Suprapubic skin (tissue), 4 donors: ENCODE results near the gene TCF7L2. TPM values are rescaled to one million over a fixed set of nuclear protein-coding genes. Genes with fewer than 3 reads are reported as not detected.

Experiments used
- DNase-seq, 2 donors: peaks; one replicate each; pipeline ENCODE4 v3.0.0-alpha.2; 2019; ENCODE audit warnings: low spot score in 2 of 2
- H3K27ac ChIP-seq: fragments of 200-600 bp; sonication (generic); one replicate; pipeline ENCODE4 v1.5.1; 2019
- H3K27me3 ChIP-seq: fragments of 200-600 bp; sonication (generic); one replicate; pipeline ENCODE4 v1.5.1; 2019
- H3K36me3 ChIP-seq: fragments of 200-600 bp; sonication (generic); one replicate; pipeline ENCODE4 v1.5.1; 2019
- H3K4me1 ChIP-seq: fragments of 200-600 bp; sonication (generic); one replicate; pipeline ENCODE4 v1.5.1; 2019
- H3K4me3 ChIP-seq: fragments of 200-600 bp; sonication (generic); one replicate; pipeline ENCODE4 v1.5.1; 2019; ENCODE audit warnings: mild to moderate bottlenecking
- H3K9me3 ChIP-seq: fragments of 200-600 bp; sonication (generic); one replicate; pipeline ENCODE4 v1.5.1; 2019
- EP300 ChIP-seq: sonication (generic); formaldehyde crosslinking; IDR thresholded peaks from one replicate; pipeline ENCODE4 v1.6.1; 2017; ENCODE audit warnings: antibody characterized with exemption
- POLR2A ChIP-seq, 2 donors: fragments of 450-650 bp; IDR thresholded peaks; one replicate each; pipeline ENCODE4 v1.6.1; 2017; ENCODE audit warnings: antibody characterized with exemption in 2 of 2, mild to moderate bottlenecking in 2 of 2, moderate library complexity in 2 of 2
- POLR2AphosphoS5 ChIP-seq, 3 donors: sonication (generic); formaldehyde crosslinking; IDR thresholded peaks; one replicate each; pipeline ENCODE4 v1.6.1; 2017; ENCODE audit warnings: antibody characterized with exemption in 3 of 3
- WGBS: methylation state at CpG from one replicate; pipeline ENCODE4 v1.1.5; 2018; 5-methylcytosine and 5-hydroxymethylcytosine counted together
- total RNA-seq, 4 donors: library from RNA; depleted of rRNA; stranded (reverse); fragments of >200 nt; gene quantifications; one replicate each; pipeline ENCODE4 v1.1.0, GENCODE V29; 2016
- TF ChIP-seq, protein P1 (sequence below), 2 donors: fragments of 200-600 bp in 1 of 2; fragments of 450-650 bp in 1 of 2; sonication (generic) in 1 of 2; IDR thresholded peaks; one replicate each; pipeline ENCODE4 v1.5.1; 2016 to 2019; ENCODE audit warnings: antibody characterized with exemption in 2 of 2, mild to moderate bottlenecking in 1 of 2, moderate library complexity in 1 of 2

TCF7L2 gene
- total RNA-seq, 4 donors from 2014 or later, result 9.9 to 23.3 (median 15.2) TPM

DNA sequence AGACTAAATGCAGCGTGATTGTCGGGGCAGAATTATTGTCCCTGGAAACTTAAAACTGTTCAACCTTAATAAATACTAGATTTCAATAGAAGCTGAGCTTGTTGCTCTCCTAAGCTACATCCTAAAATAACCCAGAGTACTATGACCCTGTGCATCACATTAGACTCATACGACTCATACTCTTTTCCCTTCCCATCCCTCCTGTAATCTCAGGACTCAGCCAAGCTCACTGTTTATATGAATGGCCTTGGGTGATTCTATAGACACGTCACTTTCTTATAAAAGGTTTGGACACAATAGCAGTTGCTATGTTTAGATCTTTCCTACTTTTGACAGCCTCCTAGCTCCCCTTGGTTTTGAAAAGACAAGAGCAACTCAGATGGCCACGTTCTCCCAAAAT, 17.2 kb downstream of the TCF7L2 start:
- peaks cover 18% of the 10 kb centered on the region for H3K36me3 ChIP-seq
- 78% methylated on average over 5 of the region's 5 CpGs for WGBS
- DNase-seq, result no peak
- H3K4me1 ChIP-seq, result peaks cover 42% of the 10 kb centered on the region
- TF ChIP-seq POLR2AphosphoS5 (IDR thresholded peaks at IDR 0.05) (no peak), POLR2A (IDR thresholded peaks at IDR 0.05) (no peak), EP300 (no peak)
- TF ChIP-seq, protein P1, sequence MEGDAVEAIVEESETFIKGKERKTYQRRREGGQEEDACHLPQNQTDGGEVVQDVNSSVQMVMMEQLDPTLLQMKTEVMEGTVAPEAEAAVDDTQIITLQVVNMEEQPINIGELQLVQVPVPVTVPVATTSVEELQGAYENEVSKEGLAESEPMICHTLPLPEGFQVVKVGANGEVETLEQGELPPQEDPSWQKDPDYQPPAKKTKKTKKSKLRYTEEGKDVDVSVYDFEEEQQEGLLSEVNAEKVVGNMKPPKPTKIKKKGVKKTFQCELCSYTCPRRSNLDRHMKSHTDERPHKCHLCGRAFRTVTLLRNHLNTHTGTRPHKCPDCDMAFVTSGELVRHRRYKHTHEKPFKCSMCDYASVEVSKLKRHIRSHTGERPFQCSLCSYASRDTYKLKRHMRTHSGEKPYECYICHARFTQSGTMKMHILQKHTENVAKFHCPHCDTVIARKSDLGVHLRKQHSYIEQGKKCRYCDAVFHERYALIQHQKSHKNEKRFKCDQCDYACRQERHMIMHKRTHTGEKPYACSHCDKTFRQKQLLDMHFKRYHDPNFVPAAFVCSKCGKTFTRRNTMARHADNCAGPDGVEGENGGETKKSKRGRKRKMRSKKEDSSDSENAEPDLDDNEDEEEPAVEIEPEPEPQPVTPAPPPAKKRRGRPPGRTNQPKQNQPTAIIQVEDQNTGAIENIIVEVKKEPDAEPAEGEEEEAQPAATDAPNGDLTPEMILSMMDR (IDR thresholded peaks at IDR 0.05), result no peak
- H3K27ac ChIP-seq, result no peak overlapping the region
- H3K4me3 ChIP-seq, result no peak overlapping the region
- H3K9me3 ChIP-seq, result no peaks in the 10 kb centered on the region
- H3K27me3 ChIP-seq, result no peaks in the 10 kb centered on the region

DNA sequence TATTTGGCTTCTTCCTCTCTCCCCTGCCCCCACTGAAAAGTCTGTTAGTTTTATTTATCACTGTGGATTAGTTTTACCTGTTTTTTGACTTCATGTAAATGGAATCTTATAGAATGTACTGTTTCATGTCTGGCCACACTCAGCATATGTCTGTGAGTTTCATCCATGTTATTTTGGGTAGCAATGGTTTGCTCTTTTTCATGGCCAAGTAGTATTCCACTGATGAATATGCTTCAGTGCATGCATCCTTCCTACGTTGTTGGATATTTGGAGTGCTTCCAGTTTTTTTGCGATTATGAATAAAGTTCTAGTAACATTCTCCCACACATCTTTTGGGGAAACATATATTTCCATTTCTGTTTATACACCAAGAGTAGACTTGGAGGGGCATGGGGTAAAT, 19.1 kb downstream of the TCF7L2 start:
- Histone ChIP-seq H3K36me3 (peaks cover 29% of the 10 kb centered on the region), H3K4me1 (peaks cover 35% of the 10 kb centered on the region), H3K4me3 (no peak overlapping the region), H3K27ac (no peak overlapping the region), H3K27me3 (no peaks in the 10 kb centered on the region), H3K9me3 (no peaks in the 10 kb centered on the region)
- 77% methylated on average over 2 of the region's 2 CpGs for WGBS
- DNase-seq, result no peak
- TF ChIP-seq EP300 (no peak), POLR2A (IDR thresholded peaks at IDR 0.05) (no peak), POLR2AphosphoS5 (IDR thresholded peaks at IDR 0.05) (no peak)
- TF ChIP-seq, protein P1 (IDR thresholded peaks at IDR 0.05), result no peak

DNA sequence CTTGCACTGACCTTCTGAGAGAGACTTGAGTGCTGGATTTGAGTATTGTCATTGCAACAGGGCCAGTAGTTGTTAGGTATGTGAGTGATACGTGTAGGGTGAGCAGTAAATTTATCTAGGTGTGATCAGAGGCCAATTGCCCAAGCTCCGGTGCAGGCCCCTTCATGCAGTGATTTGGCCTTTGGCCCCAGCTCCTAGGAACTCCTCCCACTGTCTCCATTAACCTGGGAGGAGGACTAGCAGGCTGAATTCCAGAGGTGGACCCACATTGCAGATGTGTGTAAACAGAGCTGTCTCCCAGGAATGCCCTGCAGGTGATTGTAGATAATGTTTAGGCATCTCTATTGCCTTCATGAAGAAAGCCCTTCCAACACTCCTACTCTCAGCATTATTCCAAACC, 19.5 kb downstream of the TCF7L2 start:
- TF ChIP-seq EP300 (no peak), POLR2AphosphoS5 (IDR thresholded peaks at IDR 0.05) (no peak), POLR2A (IDR thresholded peaks at IDR 0.05) (no peak)
- TF ChIP-seq, protein P1 (IDR thresholded peaks at IDR 0.05), result no peak
- peaks cover 33% of the 10 kb centered on the region for H3K36me3 ChIP-seq
- H3K9me3 ChIP-seq, result no peaks in the 10 kb centered on the region
- H3K4me3 ChIP-seq, result no peak overlapping the region
- H3K4me1 ChIP-seq, result peaks cover 31% of the 10 kb centered on the region
- no peak overlapping the region for H3K27ac ChIP-seq
- WGBS, result 45% methylated on average over 2 of the region's 2 CpGs
- H3K27me3 ChIP-seq, result no peaks in the 10 kb centered on the region
- DNase-seq, result no peak

DNA sequence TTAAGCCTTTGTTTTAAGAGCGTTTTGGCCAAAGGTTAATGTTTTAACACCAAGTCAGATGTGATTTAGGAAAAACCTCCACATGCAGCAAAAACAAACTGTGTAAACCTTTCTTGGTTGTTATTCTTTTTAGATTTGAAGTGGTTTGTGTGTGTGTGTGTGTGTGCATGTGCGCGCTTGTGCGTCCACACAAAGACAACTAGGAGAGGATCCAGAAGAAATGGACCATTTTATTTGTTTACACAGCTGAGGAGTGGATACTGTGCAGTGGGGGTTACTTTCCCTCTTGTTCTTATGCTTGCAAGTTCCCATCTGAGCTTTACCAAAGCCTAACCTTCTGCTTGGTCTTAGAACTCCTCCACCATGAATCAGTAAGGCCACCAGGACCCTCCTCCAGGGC, 20.0 kb downstream of the TCF7L2 start:
- no peak for TF ChIP-seq POLR2A (IDR thresholded peaks at IDR 0.05)
- TF ChIP-seq, protein P1 (IDR thresholded peaks at IDR 0.05), result no peak
- no peak for TF ChIP-seq EP300
- TF ChIP-seq POLR2AphosphoS5 (IDR thresholded peaks at IDR 0.05), result no peak
- peaks cover 34% of the 10 kb centered on the region for H3K36me3 ChIP-seq

DNA sequence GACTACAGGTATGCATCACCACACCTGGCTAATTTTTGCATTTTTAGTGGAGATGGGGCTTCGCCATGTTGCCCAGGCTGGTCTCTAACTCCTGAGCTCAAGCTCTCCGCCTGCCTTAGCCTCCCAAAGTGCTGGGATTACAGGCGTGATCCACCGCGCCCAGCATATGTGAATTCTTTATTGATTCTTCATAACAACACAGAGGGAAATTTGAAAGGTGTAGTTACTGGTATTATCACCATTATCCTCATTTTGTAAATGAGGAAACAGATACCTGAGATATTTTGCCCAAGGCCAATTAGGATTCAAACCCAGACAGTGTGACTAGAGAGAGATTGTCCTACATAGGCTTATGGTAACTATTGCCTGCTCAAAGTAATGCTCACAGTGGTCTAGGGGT, 22.6 kb downstream of the TCF7L2 start:
- peaks cover 35% of the 10 kb centered on the region for H3K36me3 ChIP-seq
- TF ChIP-seq, protein P1 (IDR thresholded peaks at IDR 0.05), result no peak
- TF ChIP-seq EP300 (no peak), POLR2AphosphoS5 (IDR thresholded peaks at IDR 0.05) (no peak), POLR2A (IDR thresholded peaks at IDR 0.05) (no peak)
- WGBS, result 98% methylated on average over 5 of the region's 5 CpGs

More for the DNA sequence above, 20.0 kb downstream of the TCF7L2 start:
- Histone ChIP-seq H3K9me3 (no peaks in the 10 kb centered on the region), H3K4me1 (peaks cover 26% of the 10 kb centered on the region), H3K27ac (no peak overlapping the region), H3K4me3 (no peak overlapping the region), H3K27me3 (no peaks in the 10 kb centered on the region)
- DNase-seq, result no peak
- WGBS, result 81% methylated on average over 4 of the region's 4 CpGs

More for the DNA sequence above, 22.6 kb downstream of the TCF7L2 start:
- no peaks in the 10 kb centered on the region for H3K9me3 ChIP-seq
- no peak for DNase-seq
- no peak overlapping the region for H3K4me3 ChIP-seq
- H3K27me3 ChIP-seq, result no peaks in the 10 kb centered on the region
- peaks cover 10% of the 10 kb centered on the region for H3K4me1 ChIP-seq
- no peak overlapping the region for H3K27ac ChIP-seq
